ENCODE measurements around the gene OGFOD3.
"Not testable (repeated sequence)": the region's sequence is repeated elsewhere in the genome, so short reads cannot be mapped to it uniquely, and the experiment has no call there.

OGFOD3 gene

GRCh38 chr17:82386881-82387704 is 31.3 kb downstream of the OGFOD3 start:
- DNase-seq (ENCODE audit: low read depth) = peak; percentile 29

DNA sequence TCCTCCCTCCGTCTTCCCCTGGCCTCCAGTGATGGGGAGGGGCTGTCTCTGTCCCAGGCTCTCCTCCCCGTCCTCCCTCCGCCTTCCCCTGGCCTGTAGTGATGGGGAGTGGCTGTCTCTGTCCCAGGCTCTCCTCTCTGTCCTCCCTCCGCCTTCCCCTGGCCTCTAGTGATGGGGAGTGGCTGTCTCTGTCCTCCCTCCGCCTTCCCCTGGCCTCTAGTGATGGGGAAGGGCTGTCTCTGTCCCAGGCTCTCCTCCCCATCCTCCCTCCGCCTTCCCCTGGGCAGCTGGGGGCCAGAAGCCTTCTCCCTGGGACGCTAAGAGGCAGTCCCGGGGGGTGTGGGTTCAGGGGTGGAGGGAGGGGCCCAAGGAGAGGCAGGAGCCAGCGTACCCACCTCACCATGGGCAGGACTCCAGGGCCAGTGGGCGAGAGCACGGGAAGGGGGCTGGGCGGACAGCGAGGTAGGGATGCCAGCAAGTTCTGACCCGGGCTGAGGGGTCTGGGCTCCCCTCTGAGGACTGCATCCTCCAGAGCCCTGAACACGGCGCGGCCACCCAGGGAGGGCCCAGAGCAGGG is 32.0 kb downstream of the OGFOD3 start:
- DNase-seq (ENCODE audit: low read depth) = no peak

GRCh38 chr17:82385559-82386254 is 32.7 kb downstream of the OGFOD3 start:
- no peak for DNase-seq (ENCODE audit: low read depth)

DNA sequence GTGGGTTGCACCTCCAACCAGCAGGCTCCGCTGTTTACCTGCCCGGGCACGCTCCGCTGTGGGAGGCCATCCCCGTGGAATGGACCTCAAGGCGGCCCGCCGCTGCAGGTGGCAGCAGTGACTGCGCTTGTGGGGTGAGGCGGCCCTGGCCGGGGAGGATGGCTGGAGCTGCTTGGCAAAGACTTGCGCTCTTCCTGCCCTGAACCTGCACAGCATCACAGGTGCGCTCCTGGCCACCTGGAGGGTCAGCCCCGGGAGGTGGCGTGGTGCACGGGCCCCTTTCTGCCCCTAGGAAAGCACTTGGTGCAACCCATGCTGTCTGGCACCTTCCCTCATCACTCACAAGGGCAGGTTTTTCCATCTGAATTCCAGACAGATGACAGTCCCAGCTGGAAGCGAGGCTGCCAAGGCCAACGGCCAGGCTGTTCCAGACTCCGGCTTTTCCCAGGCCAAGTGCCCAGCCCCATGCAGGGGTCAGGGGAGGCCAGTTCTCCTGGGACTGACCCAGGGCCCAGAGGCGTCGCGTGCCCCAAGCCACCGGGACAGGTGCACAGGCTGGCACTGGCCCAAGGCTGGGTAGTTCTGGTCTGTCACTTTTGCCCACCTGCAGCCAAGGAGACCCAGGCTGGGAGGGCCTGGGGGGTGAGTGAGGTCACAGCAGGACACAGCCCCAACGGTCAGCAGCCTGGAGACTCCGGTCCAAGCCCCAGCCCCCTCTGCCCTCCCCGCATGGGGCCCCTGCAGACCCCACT is 33.5 kb downstream of the OGFOD3 start:
- no peak for DNase-seq (ENCODE audit: low read depth)

DNA sequence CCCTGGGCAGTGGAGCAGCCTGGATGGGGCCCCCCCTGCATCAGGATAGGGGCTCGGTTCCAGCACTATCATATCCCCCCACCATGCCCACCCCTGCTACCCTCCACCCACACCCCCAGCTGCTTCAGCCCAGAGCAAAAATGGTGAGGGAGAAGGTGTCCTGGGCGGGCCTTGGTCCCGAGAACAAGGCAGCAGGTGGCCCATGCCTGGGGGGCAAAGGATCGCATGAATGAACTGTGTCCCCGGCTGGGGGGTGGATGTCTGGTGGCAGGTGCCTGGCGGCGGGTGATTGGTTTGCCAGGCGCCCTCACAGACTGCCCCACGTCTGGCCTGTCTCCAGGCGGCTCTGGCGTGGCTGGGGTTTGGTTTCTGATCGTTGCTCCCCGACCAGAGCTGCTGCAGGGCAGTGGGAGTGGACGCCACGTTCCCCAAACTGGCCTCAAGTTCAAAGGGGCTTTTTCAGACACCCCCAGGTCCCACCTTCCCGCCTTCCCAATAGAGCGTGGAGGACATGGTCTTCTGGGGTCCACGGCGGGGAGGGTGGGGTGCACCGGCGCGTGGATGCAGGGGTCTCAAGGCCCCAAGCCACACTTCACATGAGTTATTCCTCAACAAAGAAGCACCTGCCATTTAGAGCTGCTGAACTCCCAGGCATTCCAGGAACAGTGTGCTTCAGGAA is 34.2 kb downstream of the OGFOD3 start:
- DNase-seq (ENCODE audit: low read depth) = no peak

DNA sequence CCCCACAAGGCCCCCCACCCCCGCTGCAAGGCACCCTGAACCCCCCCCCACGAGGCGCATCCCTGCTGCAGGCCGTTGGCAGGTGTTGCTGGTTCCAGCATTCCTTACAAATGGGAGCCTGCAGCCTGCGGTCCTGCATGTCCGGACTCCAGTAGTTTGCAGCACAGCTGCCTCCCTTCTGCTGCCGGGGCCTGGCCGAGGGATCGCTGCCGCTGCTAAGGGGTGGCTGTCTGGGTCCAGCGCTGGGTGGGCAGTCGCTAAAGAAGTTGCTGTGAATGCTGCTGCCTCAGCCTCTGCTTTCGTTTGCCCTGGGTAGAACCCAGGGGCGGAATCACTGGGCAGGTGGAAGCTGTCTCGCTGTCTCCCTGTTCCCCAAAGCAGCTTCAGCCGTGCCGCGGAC is 35.0 kb downstream of the OGFOD3 start:
- no peak for DNase-seq (ENCODE audit: low read depth)

GRCh38 chr17:82382933-82383255 is 35.5 kb downstream of the OGFOD3 start:
- DNase-seq (ENCODE audit: low read depth) = no peak

DNA sequence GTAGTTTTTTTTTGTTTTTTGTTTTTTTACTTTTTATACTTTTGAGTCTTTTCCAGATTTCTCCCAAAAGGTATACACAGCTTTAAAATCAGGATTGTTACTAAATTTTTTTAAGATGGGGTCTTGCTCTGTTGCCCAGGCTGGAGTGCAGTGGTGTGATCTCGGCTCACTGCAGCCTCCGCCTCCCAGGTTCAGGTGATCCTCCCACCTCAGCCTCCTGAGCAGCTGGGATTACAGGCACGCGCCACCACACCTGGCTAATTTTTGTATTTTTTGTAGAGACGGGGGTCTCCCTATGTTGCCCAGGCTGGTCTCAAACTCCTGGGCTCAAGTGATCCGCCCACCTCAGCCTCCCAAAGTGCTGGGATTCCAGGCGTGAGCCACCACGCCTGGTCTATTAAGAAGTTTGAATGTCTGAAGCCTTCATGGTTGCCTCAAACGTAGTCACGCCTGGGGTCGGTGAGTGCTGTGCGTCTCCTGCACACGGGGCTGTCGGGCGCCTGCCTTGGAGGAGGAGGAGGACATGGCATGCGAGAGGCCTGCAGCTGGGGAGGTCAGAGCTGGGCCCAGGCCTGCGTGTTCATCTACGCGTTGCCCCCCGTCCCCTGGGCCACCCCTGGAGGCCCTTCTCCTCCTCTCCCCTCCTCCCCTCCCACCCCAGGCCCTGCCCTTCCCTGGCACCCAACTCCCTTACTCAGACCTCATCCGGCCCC is 36.0 kb downstream of the OGFOD3 start:
- DNase-seq (ENCODE audit: low read depth) = not testable (repeated sequence)

DNA sequence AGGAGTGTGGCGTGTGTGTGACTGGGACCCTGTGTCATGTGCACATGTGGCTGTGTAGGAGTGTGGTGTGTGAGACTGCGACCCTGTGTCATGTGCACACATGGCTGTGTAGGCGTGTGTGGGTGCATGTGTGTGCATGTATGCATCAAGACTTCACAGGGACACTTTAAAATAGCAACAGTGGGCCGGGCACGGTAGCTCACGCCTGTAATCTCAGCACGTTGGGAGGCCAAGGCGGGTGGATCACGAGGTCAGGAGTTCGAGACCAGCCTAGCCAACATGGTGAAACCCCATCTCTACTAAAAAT is 36.7 kb downstream of the OGFOD3 start:
- not testable (repeated sequence) for DNase-seq (ENCODE audit: low read depth)

DNA sequence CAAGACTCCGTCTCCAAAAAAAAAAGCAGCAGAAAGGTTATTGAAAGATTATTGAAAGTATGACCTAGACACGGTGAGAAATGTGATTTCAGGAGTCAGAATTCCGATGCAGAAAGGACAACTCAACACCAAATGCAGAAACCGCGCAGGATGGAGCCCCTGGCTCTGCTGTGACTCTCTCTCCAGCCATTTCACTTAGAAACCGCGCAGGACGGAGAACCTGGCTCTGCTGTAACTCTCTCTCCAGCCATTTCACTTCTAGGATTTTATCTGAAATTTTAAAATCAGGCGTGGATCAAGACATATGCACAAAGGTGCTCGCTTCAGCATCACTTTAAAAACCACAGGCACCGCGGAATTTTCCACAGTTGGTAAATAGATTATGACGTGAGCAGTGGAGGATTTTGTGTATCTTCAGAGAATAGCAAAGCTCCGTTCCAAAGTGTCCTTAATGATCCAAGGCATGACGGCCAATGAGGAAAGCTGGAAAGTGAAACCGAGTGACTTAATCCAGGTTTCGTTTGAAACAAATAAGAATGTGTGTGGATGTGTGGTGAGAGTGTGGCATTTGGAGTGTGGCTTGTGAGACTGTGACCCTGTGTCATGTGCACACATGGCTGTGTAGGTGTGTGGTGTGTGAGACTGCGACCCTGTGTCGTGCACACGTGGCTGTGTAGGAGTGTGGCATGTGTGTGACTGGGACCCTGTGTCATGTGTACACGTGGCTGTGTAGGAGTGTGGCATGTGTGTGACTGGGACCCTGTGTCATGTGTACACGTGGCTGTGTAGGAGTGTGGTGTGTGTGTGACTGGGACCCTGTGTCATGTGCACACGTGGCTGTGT is 37.3 kb downstream of the OGFOD3 start:
- no peak for DNase-seq (ENCODE audit: low read depth)

DNA sequence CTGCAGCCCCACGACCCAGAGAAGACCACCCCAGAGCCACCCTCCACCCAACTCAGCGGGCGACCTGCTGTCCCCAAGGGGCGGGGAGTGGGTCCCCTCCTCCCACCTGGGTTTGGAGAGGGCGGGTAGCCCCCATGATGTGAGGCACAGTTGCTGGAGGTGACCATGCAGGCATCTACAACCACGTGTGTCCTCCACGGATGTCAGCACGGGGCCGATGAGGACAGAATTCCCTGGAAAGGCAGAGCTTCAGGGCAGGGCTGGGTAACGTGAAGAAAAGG is 39.7 kb downstream of the OGFOD3 start:
- DNase-seq (ENCODE audit: low read depth) = no peak

GRCh38 chr17:82377924-82378740 is 40.3 kb downstream of the OGFOD3 start:
- no peak for DNase-seq (ENCODE audit: low read depth)

DNA sequence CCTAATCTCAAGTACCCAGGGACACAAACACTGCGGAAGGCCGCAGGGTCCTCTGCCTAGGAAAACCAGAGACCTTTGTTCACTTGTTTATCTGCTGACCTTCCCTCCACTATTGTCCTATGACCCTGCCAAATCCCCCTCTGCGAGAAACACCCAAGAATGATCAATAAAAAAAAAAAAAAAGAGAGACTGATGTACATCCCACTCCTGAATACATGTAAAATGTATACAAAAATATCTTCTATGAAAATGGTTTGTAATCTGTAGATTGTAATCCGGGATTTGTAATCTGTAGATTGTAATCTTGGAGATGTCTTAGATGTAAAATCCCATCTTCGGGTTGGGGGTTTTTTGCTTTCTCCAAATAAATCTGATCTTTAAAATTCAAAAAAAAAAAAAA is 41.1 kb downstream of the OGFOD3 start:
- DNase-seq (ENCODE audit: low read depth) = not testable (repeated sequence)

DNA sequence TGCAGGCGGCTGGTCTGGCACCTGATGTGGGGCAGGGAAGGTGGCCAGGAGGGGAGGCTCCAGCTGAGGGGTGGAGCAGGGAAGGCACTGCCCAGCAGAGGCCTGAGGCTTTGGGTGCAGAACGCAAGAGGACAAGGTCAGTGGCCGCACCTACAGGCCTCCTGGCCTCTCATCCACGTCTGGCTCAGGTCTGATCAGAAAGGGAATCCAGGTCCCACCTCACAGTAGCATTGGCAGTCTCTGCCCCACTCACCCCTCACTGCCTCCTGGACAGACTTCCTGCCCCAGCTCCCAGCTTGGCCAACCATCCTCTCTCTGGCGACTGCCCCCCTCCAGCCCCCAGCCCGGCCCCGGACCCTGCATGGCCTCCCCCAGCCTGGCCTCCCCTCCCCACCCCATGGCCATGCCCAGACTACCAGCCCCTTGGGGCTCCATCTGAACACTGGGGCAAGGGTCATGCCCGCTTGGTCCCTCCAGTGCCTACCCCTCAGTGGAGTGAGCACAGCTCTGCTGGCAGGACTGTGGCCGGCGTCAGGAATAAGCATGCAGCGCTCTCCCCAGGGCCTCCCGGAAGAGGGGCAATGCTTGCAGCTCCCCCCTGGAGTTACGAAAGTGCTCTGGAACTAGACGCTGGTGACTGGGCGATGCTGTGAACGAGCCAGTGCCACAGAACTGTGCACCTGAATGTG is 42.2 kb downstream of the OGFOD3 start:
- no peak for DNase-seq (ENCODE audit: low read depth)

DNA sequence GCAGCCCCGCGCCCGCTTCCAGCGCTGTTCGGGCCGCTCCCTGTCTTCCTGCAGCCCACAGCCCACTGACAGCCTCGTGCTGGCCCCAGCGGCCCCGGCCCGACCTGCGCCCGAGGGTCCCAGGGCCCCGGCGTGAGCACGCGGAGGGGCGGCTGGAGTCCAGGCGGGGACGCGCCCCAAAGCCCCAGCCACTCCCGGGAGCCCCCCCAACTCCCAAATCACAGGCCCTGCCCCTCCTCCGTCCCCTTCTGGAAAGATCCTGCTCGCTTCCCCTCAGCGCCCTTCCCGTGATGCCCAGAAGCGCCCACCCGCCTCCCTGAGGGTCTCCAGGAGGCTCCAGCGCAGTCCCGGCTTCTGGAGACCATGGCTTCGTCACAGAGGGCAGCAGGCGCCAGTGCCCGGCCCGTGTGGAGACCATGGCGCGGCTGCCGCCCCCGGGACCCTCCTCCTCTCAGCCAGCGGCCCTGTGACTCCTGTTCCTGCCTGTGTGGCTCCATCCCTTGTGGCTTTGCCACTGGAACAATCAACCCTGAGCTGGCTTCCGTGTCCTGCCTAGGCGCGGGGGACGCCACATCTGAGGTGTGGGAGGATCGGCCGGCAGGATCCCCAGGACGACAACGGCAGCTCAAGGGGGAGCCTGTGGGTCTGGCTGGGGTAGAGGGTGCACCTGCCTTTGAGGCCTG is 42.9 kb downstream of the OGFOD3 start:
- no peak for DNase-seq (ENCODE audit: low read depth)

DNA sequence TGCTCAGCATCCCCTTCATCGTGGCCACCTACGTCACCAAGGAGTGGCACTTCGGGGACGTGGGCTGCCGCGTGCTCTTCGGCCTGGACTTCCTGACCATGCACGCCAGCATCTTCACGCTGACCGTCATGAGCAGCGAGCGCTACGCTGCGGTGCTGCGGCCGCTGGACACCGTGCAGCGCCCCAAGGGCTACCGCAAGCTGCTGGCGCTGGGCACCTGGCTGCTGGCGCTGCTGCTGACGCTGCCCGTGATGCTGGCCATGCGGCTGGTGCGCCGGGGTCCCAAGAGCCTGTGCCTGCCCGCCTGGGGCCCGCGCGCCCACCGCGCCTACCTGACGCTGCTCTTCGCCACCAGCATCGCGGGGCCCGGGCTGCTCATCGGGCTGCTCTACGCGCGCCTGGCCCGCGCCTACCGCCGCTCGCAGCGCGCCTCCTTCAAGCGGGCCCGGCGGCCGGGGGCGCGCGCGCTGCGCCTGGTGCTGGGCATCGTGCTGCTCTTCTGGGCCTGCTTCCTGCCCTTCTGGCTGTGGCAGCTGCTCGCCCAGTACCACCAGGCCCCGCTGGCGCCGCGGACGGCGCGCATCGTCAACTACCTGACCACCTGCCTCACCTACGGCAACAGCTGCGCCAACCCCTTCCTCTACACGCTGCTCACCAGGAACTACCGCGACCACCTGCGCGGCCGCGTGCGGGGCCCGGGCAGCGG is 43.6 kb downstream of the OGFOD3 start:
- no peak for DNase-seq (ENCODE audit: low read depth)

DNA sequence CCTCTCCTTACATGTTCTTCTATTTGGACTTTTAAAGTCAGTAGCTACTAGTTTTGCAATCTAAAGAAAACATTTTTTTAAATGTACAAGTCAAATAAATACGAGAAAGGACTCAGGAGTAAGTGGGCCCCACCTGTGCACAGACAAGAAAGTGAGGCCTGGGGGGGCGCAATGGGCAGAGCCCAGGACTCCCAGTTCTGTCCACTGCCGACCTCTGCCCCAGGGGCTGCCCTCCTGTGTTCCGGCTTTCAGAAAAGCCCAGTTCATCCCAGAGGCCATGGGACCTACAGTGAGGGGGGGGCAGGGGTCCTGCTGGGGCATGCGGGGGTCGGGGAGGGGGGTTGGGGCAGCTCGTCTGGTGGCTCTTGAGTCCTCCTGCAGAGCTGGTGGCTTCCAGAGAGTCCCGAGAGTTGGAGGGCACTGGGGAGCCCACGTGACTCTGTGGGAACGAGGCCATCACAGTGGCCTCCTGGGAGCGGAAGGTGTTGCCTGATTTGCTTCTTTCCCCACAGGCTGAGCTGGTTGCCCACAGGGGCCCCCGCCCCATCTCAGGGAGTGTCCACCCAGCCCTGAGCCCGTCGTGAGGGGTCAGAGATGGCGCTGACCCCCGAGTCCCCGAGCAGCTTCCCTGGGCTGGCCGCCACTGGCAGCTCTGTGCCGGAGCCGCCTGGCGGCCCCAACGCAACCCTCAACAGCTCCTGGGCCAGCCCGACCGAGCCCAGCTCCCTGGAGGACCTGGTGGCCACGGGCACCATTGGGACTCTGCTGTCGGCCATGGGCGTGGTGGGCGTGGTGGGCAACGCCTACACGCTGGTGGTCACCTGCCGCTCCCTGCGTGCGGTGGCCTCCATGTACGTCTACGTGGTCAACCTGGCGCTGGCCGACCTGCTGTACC is 44.4 kb downstream of the OGFOD3 start:
- no peak for DNase-seq (ENCODE audit: low read depth)
